Measurements from ENCODE around the gene PHAF1.
A peak's percentile ranks its signal among the peaks of the same experiment; 100 is the strongest.

The PHAF1 gene

GRCh38 chr16:67162506-67163163, 52.9 kb downstream of the PHAF1 start:
- DNase-seq (ENCODE audit: low read depth in 1 of 2, low spot score in 1 of 2): no peak

GRCh38 chr16:67163164-67163998, 53.6 kb downstream of the PHAF1 start:
- no peak for DNase-seq (ENCODE audit: low read depth in 1 of 2, low spot score in 1 of 2)

GRCh38 chr16:67163999-67164558, 54.3 kb downstream of the PHAF1 start:
- no peak for DNase-seq (ENCODE audit: low read depth in 1 of 2, low spot score in 1 of 2)

GRCh38 chr16:67164599-67165061, 54.9 kb downstream of the PHAF1 start, which contains the start of gene HSF4:
HSF4 (plus strand) TSS chr16:67164745; CDS start chr16:67164812, 67 bp downstream.
- DNase-seq (ENCODE audit: low read depth in 1 of 2, low spot score in 1 of 2): no peak

- no peak for DNase-seq (ENCODE audit: low read depth in 1 of 2, low spot score in 1 of 2)
These were observed 55.7 kb downstream of the PHAF1 start for GRCh38 chr16:67165121-67166078.

- no peak for DNase-seq (ENCODE audit: low read depth in 1 of 2, low spot score in 1 of 2)
These were observed 56.4 kb downstream of the PHAF1 start for GRCh38 chr16:67166110-67166547.

- DNase-seq (ENCODE audit: low read depth in 1 of 2, low spot score in 1 of 2): no peak
These were observed 56.9 kb downstream of the PHAF1 start for GRCh38 chr16:67166598-67167168.

- DNase-seq (ENCODE audit: low read depth in 1 of 2, low spot score in 1 of 2): no peak
These were observed 57.8 kb downstream of the PHAF1 start for GRCh38 chr16:67167588-67167987.

GRCh38 chr16:67169011-67169451, 59.3 kb downstream of the PHAF1 start:
- DNase-seq (ENCODE audit: low read depth in 1 of 2, low spot score in 1 of 2): no peak

GRCh38 chr16:67169642-67170167, 60.0 kb downstream of the PHAF1 start:
- no peak for DNase-seq (ENCODE audit: low read depth in 1 of 2, low spot score in 1 of 2)

GRCh38 chr16:67170168-67170948, 60.6 kb downstream of the PHAF1 start, which contains the start of gene NOL3:
NOL3 (plus strand) TSS chr16:67170538.
- no peak for DNase-seq (ENCODE audit: low read depth in 1 of 2, low spot score in 1 of 2)

- DNase-seq (ENCODE audit: low read depth in 1 of 2, low spot score in 1 of 2): no peak
These were observed 61.4 kb downstream of the PHAF1 start for GRCh38 chr16:67170949-67171649.

- no peak for DNase-seq (ENCODE audit: low read depth in 1 of 2, low spot score in 1 of 2)
These were observed 63.6 kb downstream of the PHAF1 start for GRCh38 chr16:67173323-67173722.

- peak; percentile 45 to 50 for DNase-seq (ENCODE audit: low read depth in 1 of 2, low spot score in 1 of 2)
These were observed 64.3 kb downstream of the PHAF1 start for GRCh38 chr16:67173808-67174705.

GRCh38 chr16:67174706-67175231, 65.0 kb downstream of the PHAF1 start:
- DNase-seq (ENCODE audit: low read depth in 1 of 2, low spot score in 1 of 2): no peak

- DNase-seq (ENCODE audit: low read depth in 1 of 2, low spot score in 1 of 2): no peak
These were observed 66.9 kb downstream of the PHAF1 start for GRCh38 chr16:67176662-67177061.
